Heart left ventricle (tissue), 13 donors: ENCODE data around the gene EFHC1.

Experiments used
- CTCF ChIP-seq, 12 donors: fragments of 200-600 bp; sonication (generic) in 4 of 12; IDR thresholded peaks; one replicate each; pipeline versions ENCODE4 v1.5.0 to v1.8.0; 2018 to 2022; ENCODE audit warnings: antibody characterized with exemption in 12 of 12, mild to moderate bottlenecking in 5 of 12
- POLR2A ChIP-seq, 2 donors: fragments of 450-650 bp; IDR thresholded peaks; one replicate each; pipeline ENCODE4 v1.6.1; 2017; ENCODE audit warnings: antibody characterized with exemption in 2 of 2, mild to moderate bottlenecking in 2 of 2, moderate library complexity in 2 of 2
- donor health status: ischemic (EF 13 %, LVEDD 7.1; RV severe dilation, severe dysfunction).
- donor health status: DM: no; HTN: yes; CAD: no.
- donor health status: DM: no; HTN: no; CAD: no.
- donor health status: ischemic (EF 25% LVEDD 6.9; RV normal size, moderate dysfunction).
- donor health status: ischemic (EF 25% LVEDD 5.7; RV mildly dilated, moderate dysfunction).
- donor health status: ischemic (EF 35%, LVEDD 5.7; RV mildly dilated, moderate dysfunction).
- donor health status: nonischemic (EF 11% LVEDD 7.7; RV severe dilation, severe dysfunction).
- donor health status: DM: yes; HTN: yes; CAD: no.
- donor health status: PGD.
- donor health status: ischemic (EF 29% LVEDD 5.4; RV normal size, mild dysfunction).
- donor health status: nonischemic (EF 23%, LVEDD 6.1; RV moderate dilation, normal function).

DNA sequence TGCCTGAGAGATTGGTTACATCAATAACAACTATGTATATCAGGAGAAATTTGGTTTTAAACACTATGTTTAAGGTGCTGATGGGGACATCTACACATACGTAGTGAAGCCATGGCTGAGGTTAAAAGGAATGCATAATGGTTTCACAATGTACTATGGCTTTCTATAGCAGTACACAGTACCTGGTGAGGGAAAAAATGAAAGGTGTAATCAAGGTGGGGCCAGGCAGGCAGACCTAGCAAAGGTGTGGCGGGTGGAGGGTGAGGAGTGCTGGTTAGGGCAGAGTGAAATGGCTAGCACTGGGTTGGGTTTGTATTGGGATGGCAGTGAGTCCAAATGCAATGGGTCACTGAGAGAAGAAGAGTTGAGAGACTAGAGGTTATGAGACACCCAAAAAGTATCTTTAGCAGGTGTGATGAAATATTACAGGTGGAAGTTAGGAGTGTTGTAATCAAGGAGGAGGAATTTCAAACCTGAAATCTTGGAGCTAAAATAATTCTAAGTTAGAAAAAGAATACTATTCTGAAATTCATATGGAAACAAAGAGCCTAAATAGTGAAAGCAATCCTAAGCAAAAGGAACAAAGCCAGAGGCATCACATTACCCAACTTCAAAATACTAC lies 35.9 kb upstream of the EFHC1 start:
- TF ChIP-seq CTCF (IDR thresholded peaks at IDR 0.05) (no peak), POLR2A (IDR thresholded peaks at IDR 0.05) (no peak)
